ENCODE results near the gene ENPP3. TPM values are rescaled to one million over a fixed set of nuclear protein-coding genes. Genes with fewer than 3 reads are reported as not detected.
"Not testable (repeated sequence)": the region's sequence is repeated elsewhere in the genome, so short reads cannot be mapped to it uniquely, and the experiment has no call there.

Gene ENPP3
- total and polyA plus RNA-seq, 4 donors, result 0.26 to 1.7 (median 0.71) TPM

GRCh38 chr6:131685266-131685780 lies 48.2 kb downstream of the ENPP3 start:
- WGBS, 2 donors, result 89 to 90% methylated on average over 4 of the region's 4 CpGs
- Histone ChIP-seq H3K27ac (ENCODE audit: low read depth in 1 of 2, low read length in 2 of 2) (no peak overlapping the region), H3K36me3 (ENCODE audit: control insufficient read depth in 1 of 2, insufficient read depth in 2 of 2, low read length in 1 of 2) (no peaks in the 10 kb centered on the region), H3K9me3 (ENCODE audit: control insufficient read depth, low read length) (no peaks in the 10 kb centered on the region), H3K27me3 (ENCODE audit: control insufficient read depth in 1 of 2, insufficient read depth in 2 of 2, low read length in 1 of 2) (no peaks in the 10 kb centered on the region), H3K4me3 (ENCODE audit: low read length in 2 of 2) (no peak overlapping the region), H3K4me1 (ENCODE audit: control insufficient read depth in 1 of 2, insufficient read depth in 2 of 2, low read length in 2 of 2) (no peaks in the 10 kb centered on the region)
- DNase-seq (no peak), ATAC-seq (ENCODE audit: low FRiP score) (no peak)
- intact Hi-C loops (cut with DNase I), result no loop called here

- Histone ChIP-seq H3K36me3 (ENCODE audit: control insufficient read depth in 1 of 2, insufficient read depth in 2 of 2, low read length in 1 of 2) (no peaks in the 10 kb centered on the region), H3K4me3 (ENCODE audit: low read length in 2 of 2) (no peak overlapping the region), H3K27ac (ENCODE audit: low read depth in 1 of 2, low read length in 2 of 2) (no peak overlapping the region), H3K9me3 (ENCODE audit: control insufficient read depth, low read length) (no peaks in the 10 kb centered on the region), H3K4me1 (ENCODE audit: control insufficient read depth in 1 of 2, insufficient read depth in 2 of 2, low read length in 2 of 2) (no peaks in the 10 kb centered on the region), H3K27me3 (ENCODE audit: control insufficient read depth in 1 of 2, insufficient read depth in 2 of 2, low read length in 1 of 2) (no peaks in the 10 kb centered on the region)
- DNase-seq (no peak), ATAC-seq (ENCODE audit: low FRiP score) (no peak)
- WGBS, 2 donors, result 91 to 92% methylated on average over 3 of the region's 3 CpGs
- intact Hi-C loops (cut with DNase I), result no loop called here
These were observed 49.9 kb downstream of the ENPP3 start for GRCh38 chr6:131687022-131687421.

GRCh38 chr6:131688286-131688685 lies 51.2 kb downstream of the ENPP3 start:
- DNase-seq, result no peak
- Histone ChIP-seq H3K4me1 (ENCODE audit: control insufficient read depth in 1 of 2, insufficient read depth in 2 of 2, low read length in 2 of 2) (no peaks in the 10 kb centered on the region), H3K36me3 (ENCODE audit: control insufficient read depth in 1 of 2, insufficient read depth in 2 of 2, low read length in 1 of 2) (no peaks in the 10 kb centered on the region), H3K27ac (ENCODE audit: low read depth in 1 of 2, low read length in 2 of 2) (no peak overlapping the region), H3K27me3 (ENCODE audit: control insufficient read depth in 1 of 2, insufficient read depth in 2 of 2, low read length in 1 of 2) (no peaks in the 10 kb centered on the region), H3K9me3 (ENCODE audit: control insufficient read depth, low read length) (no peaks in the 10 kb centered on the region), H3K4me3 (ENCODE audit: low read length in 2 of 2) (no peak overlapping the region)
- intact Hi-C loops (cut with DNase I), result no loop called here
- no peak for ATAC-seq (ENCODE audit: low FRiP score)
- WGBS, 2 donors, result 95 to 96% methylated on average over 1 of the region's 1 CpG

GRCh38 chr6:131692031-131692430 lies 54.9 kb downstream of the ENPP3 start:
- intact Hi-C loops (cut with DNase I), result loop anchor here in 1 of 2 donors (5.0 to 10.0 kb wide), 2 partner anchors 93 to 220 kb away; no protein-coding TSS in a partner anchor
- no peaks in the 10 kb centered on the region for H3K9me3 ChIP-seq (ENCODE audit: control insufficient read depth, low read length)
- H3K36me3 ChIP-seq (ENCODE audit: control insufficient read depth in 1 of 2, insufficient read depth in 2 of 2, low read length in 1 of 2), result no peaks in the 10 kb centered on the region
- 41 to 57% methylated on average over 1 of the region's 1 CpG for WGBS, 2 donors
- H3K27ac ChIP-seq (ENCODE audit: low read depth in 1 of 2, low read length in 2 of 2), result no peak overlapping the region
- no peaks in the 10 kb centered on the region for H3K27me3 ChIP-seq (ENCODE audit: control insufficient read depth in 1 of 2, insufficient read depth in 2 of 2, low read length in 1 of 2)
- H3K4me3 ChIP-seq (ENCODE audit: low read length in 2 of 2), result no peak overlapping the region
- ATAC-seq (ENCODE audit: low FRiP score) (no peak), DNase-seq (no peak)
- no peaks in the 10 kb centered on the region for H3K4me1 ChIP-seq (ENCODE audit: control insufficient read depth in 1 of 2, insufficient read depth in 2 of 2, low read length in 2 of 2)

GRCh38 chr6:131692589-131692988 lies 55.5 kb downstream of the ENPP3 start:
- H3K27me3 ChIP-seq (ENCODE audit: control insufficient read depth in 1 of 2, insufficient read depth in 2 of 2, low read length in 1 of 2), result no peaks in the 10 kb centered on the region
- no peak overlapping the region for H3K4me3 ChIP-seq (ENCODE audit: low read length in 2 of 2)
- no peaks in the 10 kb centered on the region for H3K36me3 ChIP-seq (ENCODE audit: control insufficient read depth in 1 of 2, insufficient read depth in 2 of 2, low read length in 1 of 2)
- H3K9me3 ChIP-seq (ENCODE audit: control insufficient read depth, low read length), result no peaks in the 10 kb centered on the region
- DNase-seq, result no peak
- ATAC-seq (ENCODE audit: low FRiP score), result no peak
- H3K27ac ChIP-seq (ENCODE audit: low read depth in 1 of 2, low read length in 2 of 2), result no peak overlapping the region
- H3K4me1 ChIP-seq (ENCODE audit: control insufficient read depth in 1 of 2, insufficient read depth in 2 of 2, low read length in 2 of 2), result no peaks in the 10 kb centered on the region
- intact Hi-C loops (cut with DNase I), result loop anchor here in 1 of 2 donors (5.0 to 10.0 kb wide), 2 partner anchors 92 to 220 kb away; no protein-coding TSS in a partner anchor

- Histone ChIP-seq H3K36me3 (ENCODE audit: control insufficient read depth in 1 of 2, insufficient read depth in 2 of 2, low read length in 1 of 2) (no peaks in the 10 kb centered on the region), H3K27ac (ENCODE audit: low read depth in 1 of 2, low read length in 2 of 2) (no peak overlapping the region), H3K27me3 (ENCODE audit: control insufficient read depth in 1 of 2, insufficient read depth in 2 of 2, low read length in 1 of 2) (no peaks in the 10 kb centered on the region), H3K4me3 (ENCODE audit: low read length in 2 of 2) (no peak overlapping the region), H3K4me1 (ENCODE audit: control insufficient read depth in 1 of 2, insufficient read depth in 2 of 2, low read length in 2 of 2) (no peaks in the 10 kb centered on the region), H3K9me3 (ENCODE audit: control insufficient read depth, low read length) (no peaks in the 10 kb centered on the region)
- WGBS, 2 donors, result 86 to 92% methylated on average over 5 of the region's 5 CpGs
- intact Hi-C loops (cut with DNase I), result loop anchor here in 1 of 2 donors (5.0 to 10.0 kb wide), 2 partner anchors 91 to 219 kb away; no protein-coding TSS in a partner anchor
- DNase-seq, result no peak
- no peak for ATAC-seq (ENCODE audit: low FRiP score)
These were observed 56.3 kb downstream of the ENPP3 start for GRCh38 chr6:131693384-131693783.

GRCh38 chr6:131694832-131695426 lies 57.8 kb downstream of the ENPP3 start:
- DNase-seq, result no peak
- Histone ChIP-seq H3K4me1 (ENCODE audit: control insufficient read depth in 1 of 2, insufficient read depth in 2 of 2, low read length in 2 of 2) (no peaks in the 10 kb centered on the region), H3K9me3 (ENCODE audit: control insufficient read depth, low read length) (no peaks in the 10 kb centered on the region), H3K27me3 (ENCODE audit: control insufficient read depth in 1 of 2, insufficient read depth in 2 of 2, low read length in 1 of 2) (no peaks in the 10 kb centered on the region), H3K36me3 (ENCODE audit: control insufficient read depth in 1 of 2, insufficient read depth in 2 of 2, low read length in 1 of 2) (no peaks in the 10 kb centered on the region), H3K27ac (ENCODE audit: low read depth in 1 of 2, low read length in 2 of 2) (no peak overlapping the region), H3K4me3 (ENCODE audit: low read length in 2 of 2) (no peak overlapping the region)
- WGBS, 2 donors, result 43 to 44% methylated on average over 2 of the region's 2 CpGs
- ATAC-seq (ENCODE audit: low FRiP score), result peak; percentile 83
- intact Hi-C loops (cut with DNase I), result loop anchor here (5.0 to 10.0 kb wide), 4 partner anchors 90 to 217 kb away; partner anchors contain the start of gene ENPP1 (in 1 of the 2)

GRCh38 chr6:131696956-131697355 lies 59.9 kb downstream of the ENPP3 start:
- intact Hi-C loops (cut with DNase I), result loop anchor here (5.0 to 10.0 kb wide), 3 partner anchors 88 to 110 kb away; partner anchors contain the start of gene ENPP1 (in 1 of the 2)
- 96 to 97% methylated on average over 7 of the region's 7 CpGs for WGBS, 2 donors
- DNase-seq, result no peak

GRCh38 chr6:131700851-131701250 lies 63.7 kb downstream of the ENPP3 start:
- ATAC-seq (ENCODE audit: low FRiP score); H3K27ac ChIP-seq (ENCODE audit: low read depth in 1 of 2, low read length in 2 of 2); H3K9me3 ChIP-seq (ENCODE audit: control insufficient read depth, low read length); intact Hi-C loops (cut with DNase I); H3K4me3 ChIP-seq (ENCODE audit: low read length in 2 of 2); H3K36me3 ChIP-seq (ENCODE audit: control insufficient read depth in 1 of 2, insufficient read depth in 2 of 2, low read length in 1 of 2); H3K4me1 ChIP-seq (ENCODE audit: control insufficient read depth in 1 of 2, insufficient read depth in 2 of 2, low read length in 2 of 2); DNase-seq; H3K27me3 ChIP-seq (ENCODE audit: control insufficient read depth in 1 of 2, insufficient read depth in 2 of 2, low read length in 1 of 2): not testable (repeated sequence)
- WGBS, 2 donors, result no CpG with 5 or more reads among the region's 14 CpGs

More at GRCh38 chr6:131696956-131697355, 59.9 kb downstream of the ENPP3 start:
- no peak overlapping the region for H3K27ac ChIP-seq (ENCODE audit: low read depth in 1 of 2, low read length in 2 of 2)
- no peaks in the 10 kb centered on the region for H3K36me3 ChIP-seq (ENCODE audit: control insufficient read depth in 1 of 2, insufficient read depth in 2 of 2, low read length in 1 of 2)
- ATAC-seq (ENCODE audit: low FRiP score), result no peak
- no peak overlapping the region for H3K4me3 ChIP-seq (ENCODE audit: low read length in 2 of 2)
- no peaks in the 10 kb centered on the region for H3K4me1 ChIP-seq (ENCODE audit: control insufficient read depth in 1 of 2, insufficient read depth in 2 of 2, low read length in 2 of 2)
- H3K9me3 ChIP-seq (ENCODE audit: control insufficient read depth, low read length), result no peaks in the 10 kb centered on the region
- no peaks in the 10 kb centered on the region for H3K27me3 ChIP-seq (ENCODE audit: control insufficient read depth in 1 of 2, insufficient read depth in 2 of 2, low read length in 1 of 2)
